Measurements from ENCODE around the gene RPL13A. TPM values are rescaled to one million over a fixed set of nuclear protein-coding genes. Genes with fewer than 3 reads are reported as not detected.

RPL13A gene
- total and polyA plus RNA-seq, 2 of the 4 experiments (the other 2 are of a cell fraction): 1,477 to 2,069 TPM

- no peak overlapping the region for H3K4me3 ChIP-seq (ENCODE audit: insufficient read depth, low read depth, low read length)
- dilution Hi-C loops (cut with HindIII; ENCODE audit: low sequenced_read_pairs, unreplicated experiment) (no loop called here), in situ Hi-C loops (cut with MboI; ENCODE audit: low sequenced_read_pairs) (no loop called here), intact Hi-C loops (cut with micrococcal nuclease) (no loop called here)
- no peak overlapping the region for H4K8ac ChIP-seq (ENCODE audit: low read depth in 2 of 2, low read length in 2 of 2)
- H3K27me3 ChIP-seq (ENCODE audit: control insufficient read depth, insufficient read depth, low read length): no peaks in the 10 kb centered on the region
- ATAC-seq (ENCODE audit: low read depth) (no peak), DNase-seq (no peak)
- no peaks in the 10 kb centered on the region for H3K9me3 ChIP-seq (ENCODE audit: control insufficient read depth, insufficient read depth, low read length)
- H4K5ac ChIP-seq (ENCODE audit: low read depth, low read length): no peak overlapping the region
- H2BK5ac ChIP-seq (ENCODE audit: low read depth, low read length, poor library complexity, severe bottlenecking): no peak overlapping the region
- H3K9me1 ChIP-seq (ENCODE audit: insufficient read depth, low read length): no peaks in the 10 kb centered on the region; the same call in 1 of the 2 replicates
- TF ChIP-seq RFX5 (IDR thresholded peaks at IDR 0.05; ENCODE audit: low read depth, low read length) (no peak), POLR2A (IDR thresholded peaks at IDR 0.05; ENCODE audit: low read depth, low read length) (no peak), CEBPB (IDR thresholded peaks at IDR 0.05; ENCODE audit: low read depth, low read length) (no peak), RAD21 (IDR thresholded peaks at IDR 0.05; ENCODE audit: low read length) (no peak), CHD1 (IDR thresholded peaks at IDR 0.05; ENCODE audit: low read depth, low read length) (no peak), SMC3 (IDR thresholded peaks at IDR 0.05; ENCODE audit: low read depth, low read length) (no peak), USF2 (IDR thresholded peaks at IDR 0.05; ENCODE audit: low read depth, low read length) (no peak), BHLHE40 (IDR thresholded peaks at IDR 0.05; ENCODE audit: low read depth, low read length) (no peak)
- H3K4ac ChIP-seq (ENCODE audit: low read depth, low read length): no peak overlapping the region
- no peak overlapping the region for H2BK15ac ChIP-seq (ENCODE audit: low read depth, low read length)
- WGBS, 2 experiments (ENCODE audit: extremely low coverage in 2 of 2, insufficient read length in 1 of 2): 100% methylated on average over 2 of the region's 7 CpGs; no CpG with 5 or more reads in 1 of the 2 experiments
- H4K91ac ChIP-seq (ENCODE audit: insufficient read depth, low read depth, low read length): no peak overlapping the region
- no peak overlapping the region for H2AFZ ChIP-seq (replicated peaks; ENCODE audit: low read length, poor library complexity)
- H2AK9ac ChIP-seq (replicated peaks; ENCODE audit: low read depth, low read length, poor library complexity): no peak overlapping the region
- no peak overlapping the region for H3K18ac ChIP-seq (ENCODE audit: low read depth, low read length)
- no peak overlapping the region for H2AK5ac ChIP-seq (ENCODE audit: low read depth, low read length)
- no peaks in the 10 kb centered on the region for H4K20me1 ChIP-seq (ENCODE audit: insufficient read depth, low read length)
- H3K79me1 ChIP-seq (ENCODE audit: low read depth in 1 of 2, low read length in 2 of 2): no peaks in the 10 kb centered on the region
- ChIA-PET CTCF (interaction anchor here (0.6 kb wide), 1 partner anchor 10 kb away, joined by 3 read pairs; no protein-coding TSS in a partner anchor), POLR2A (ENCODE audit: unreplicated experiment) (interaction anchor here (0.6 kb wide), 1 partner anchor 7 kb away, joined by 3 read pairs; the partner anchor contains the start of gene FLT3LG)
- H2BK20ac ChIP-seq (ENCODE audit: low read depth, low read length): no peak overlapping the region
- peaks cover 1% of the 10 kb centered on the region; the same call in 1 of the 2 replicates for H3K36me3 ChIP-seq (ENCODE audit: control insufficient read depth, insufficient read depth, low read length)
- H3K56ac ChIP-seq (ENCODE audit: extremely low read depth, insufficient read depth, low read length): no peak overlapping the region
- H3K23ac ChIP-seq (ENCODE audit: low read depth, low read length): no peak overlapping the region
- H3K4me2 ChIP-seq (ENCODE audit: low read depth, low read length): no peak overlapping the region
- no peak overlapping the region for H3K14ac ChIP-seq (replicated peaks; ENCODE audit: low read depth, low read length)
- H2BK120ac ChIP-seq (ENCODE audit: low read depth, low read length): no peak overlapping the region
- no TSS peak for BruUV-seq (replicated peaks)
- no peaks in the 10 kb centered on the region for H3K4me1 ChIP-seq (ENCODE audit: control insufficient read depth, insufficient read depth, low read length)
- no peak overlapping the region for H3K27ac ChIP-seq (ENCODE audit: insufficient read depth, low read length)
- no peak overlapping the region for H3K9ac ChIP-seq (ENCODE audit: low read depth, low read length)
Measured at GRCh38 chr19:49481020-49481683, 6.3 kb upstream of the RPL13A start.
